Breast epithelium (tissue), 3 donors: ENCODE measurements around the gene KCND3.

Experiments used
- CTCF ChIP-seq, 3 donors: fragments of 450-650 bp; IDR thresholded peaks; one replicate each; pipeline ENCODE4 v1.5.1; 2016 to 2017; ENCODE audit warnings: antibody characterized with exemption in 3 of 3, mild to moderate bottlenecking in 3 of 3, moderate library complexity in 3 of 3
- POLR2A ChIP-seq: fragments of 450-650 bp; IDR thresholded peaks from one replicate; pipeline ENCODE4 v1.6.1; 2016; ENCODE audit warnings: antibody characterized with exemption, mild to moderate bottlenecking, moderate library complexity
- POLR2AphosphoS5 ChIP-seq, 3 donors: sonication (generic); formaldehyde crosslinking; IDR thresholded peaks; one replicate each; pipeline ENCODE4 v1.6.1; 2017; ENCODE audit warnings: antibody characterized with exemption in 3 of 3

DNA sequence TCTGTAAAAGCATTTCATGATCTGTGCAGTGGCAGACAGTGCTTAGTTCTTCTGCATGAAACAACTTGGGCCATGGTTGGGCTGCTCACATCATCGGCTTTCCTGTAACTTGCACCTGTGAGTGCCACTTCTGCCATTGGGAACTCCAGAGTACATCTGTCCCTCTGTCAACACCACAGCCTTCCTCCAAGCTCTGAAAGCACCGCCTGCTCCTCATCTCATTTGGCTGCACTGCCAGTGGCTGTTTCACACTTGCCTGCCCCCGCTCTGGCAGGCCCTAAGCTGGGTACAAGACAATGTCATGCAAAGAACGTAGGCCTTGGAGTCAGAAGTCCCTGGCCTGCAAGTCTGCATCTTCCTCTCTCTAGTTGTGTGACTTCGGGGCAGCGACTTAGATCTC, 187.4 kb downstream of the KCND3 start:
- TF ChIP-seq POLR2A = no peak
- TF ChIP-seq CTCF (IDR thresholded peaks at IDR 0.05) = no peak
- no peak for TF ChIP-seq POLR2AphosphoS5 (IDR thresholded peaks at IDR 0.05)
